Measurements from ENCODE around the gene RPRD1B. TPM values are rescaled to one million over a fixed set of nuclear protein-coding genes. Genes with fewer than 3 reads are reported as not detected.

The RPRD1B gene
- total and polyA plus RNA-seq, 2 of the 13 experiments (the other 11 are each of a cell fraction or from before 2014, with no cell fraction given), result 31.1 to 41.5 TPM

DNA sequence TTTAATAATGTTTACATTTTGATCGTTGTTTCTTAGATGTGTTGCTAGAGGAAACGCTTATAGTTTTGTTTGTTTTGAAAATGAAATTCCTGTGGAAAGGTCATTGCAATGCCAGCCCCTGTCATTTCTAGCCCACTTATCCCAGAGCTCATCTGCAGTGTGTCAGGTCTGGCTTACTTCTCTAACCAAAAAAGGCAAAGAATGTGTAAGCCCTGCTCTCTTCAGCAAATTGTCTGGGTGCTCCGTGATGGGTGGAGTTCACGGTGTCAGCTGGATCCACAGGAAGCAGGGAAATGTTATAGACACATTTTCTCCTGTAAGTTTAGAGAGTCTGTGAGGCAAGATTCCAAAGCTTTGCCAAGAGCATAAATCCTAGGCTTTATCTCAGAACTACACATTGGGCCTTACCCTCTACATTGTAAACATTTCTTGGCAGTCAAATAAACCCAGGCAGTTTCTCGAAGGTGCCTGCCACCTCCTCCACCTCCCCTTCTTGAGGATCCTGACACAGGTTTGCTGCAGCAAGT lies 50.9 kb downstream of the RPRD1B start:
- Histone ChIP-seq H2AFZ (ENCODE audit: low read length) (no peak overlapping the region), H3K9me3 (ENCODE audit: low read length) (no peaks in the 10 kb centered on the region), H3K36me3 (replicated peaks in 1 of 2; ENCODE audit: control insufficient read depth in 1 of 2, insufficient read depth in 2 of 2, low read length in 2 of 2) (peaks cover 29 to 73% of the 10 kb centered on the region in 2 experiments), H4K20me1 (ENCODE audit: insufficient read depth, low read length) (no peaks in the 10 kb centered on the region), H3K4me1 (ENCODE audit: insufficient read depth, low read length) (peaks cover 55% of the 10 kb centered on the region), H3K4me2 (ENCODE audit: low read depth, low read length) (no peak overlapping the region), H3K9ac (ENCODE audit: insufficient read depth, low read depth, low read length) (no peak overlapping the region), H3K4me3 (replicated peaks in 1 of 3; ENCODE audit: insufficient read depth in 1 of 3, low read depth in 2 of 3, low read length in 3 of 3) (no peak overlapping the region), H3K79me2 (ENCODE audit: insufficient read depth, low read length) (peaks cover 39% of the 10 kb centered on the region), H3K27me3 (ENCODE audit: control insufficient read depth in 1 of 2, insufficient read depth in 2 of 2, low read length in 2 of 2) (no peaks in the 10 kb centered on the region), H3K27ac (ENCODE audit: extremely low read length, insufficient read depth, low read length) (peak overlapping the region; percentile 48)
- no peak for FAIRE-seq
- ChIA-PET POLR2A (interaction anchor here (0.9 to 2.8 kb wide), 4 partner anchors 9 to 60 kb away, joined by 3 to 23 read pairs (median 12); no protein-coding TSS in a partner anchor), CTCF (ENCODE audit: low intra/inter-chr PET ratio, low total read pairs) (no interaction called here)
- intact Hi-C loops (cut with micrococcal nuclease; ENCODE audit: unreplicated experiment), result no loop called here
- peak; percentile 24; the same call in 1 of the 3 replicates for ATAC-seq
- DNase-seq (ENCODE audit: low spot score), result peak; percentile 79
- WGBS (ENCODE audit: low lambda C conversion rate), result 73% methylated on average over 5 of the region's 5 CpGs
- no TSS peak for BruUV-seq (replicated peaks)
- in situ Hi-C loops (cut with HindIII; ENCODE audit: extremely low pct_ligation_motif_present, low pct_unique_long_range_greater_than_20kb), result no loop called here
- TF ChIP-seq ZBTB46 (CRISPR knock-in tag; IDR thresholded peaks at IDR 0.05; ENCODE audit: borderline replicate concordance) (no peak), CAMTA2 (CRISPR knock-in tag; IDR thresholded peaks at IDR 0.05; ENCODE audit: borderline replicate concordance) (no peak), ZIK1 (CRISPR knock-in tag; IDR thresholded peaks at IDR 0.05; ENCODE audit: borderline replicate concordance, low read depth) (no peak), ZNF780A (CRISPR knock-in tag; IDR thresholded peaks at IDR 0.05) (no peak), ZNF234 (CRISPR knock-in tag; conservative IDR thresholded peaks at IDR 0.05) (no peak), SATB2 (CRISPR knock-in tag; IDR thresholded peaks at IDR 0.05) (no peak), CENPX (CRISPR knock-in tag; IDR thresholded peaks at IDR 0.05) (no peak), HHEX (CRISPR knock-in tag; IDR thresholded peaks at IDR 0.05) (no peak), ZNF589 (CRISPR knock-in tag; conservative IDR thresholded peaks at IDR 0.05) (no peak), THYN1 (CRISPR knock-in tag; IDR thresholded peaks at IDR 0.05; ENCODE audit: borderline replicate concordance, low read depth) (no peak), RARA (CRISPR knock-in tag; IDR thresholded peaks at IDR 0.05) (peak; percentile 46), FOXM1 (CRISPR knock-in tag; IDR thresholded peaks at IDR 0.05) (no peak), NCOR1 (IDR thresholded peaks at IDR 0.05; ENCODE audit: borderline replicate concordance, low read length) (no peak), ZNF329 (CRISPR knock-in tag; IDR thresholded peaks at IDR 0.05; ENCODE audit: low read depth) (no peak), ZFP82 (CRISPR knock-in tag; IDR thresholded peaks at IDR 0.05; ENCODE audit: borderline replicate concordance) (no peak), CREBL2 (CRISPR knock-in tag; IDR thresholded peaks at IDR 0.05; ENCODE audit: borderline replicate concordance) (no peak), THAP8 (CRISPR knock-in tag; IDR thresholded peaks at IDR 0.05; ENCODE audit: borderline replicate concordance) (no peak), MATR3 (CRISPR knock-in tag; IDR thresholded peaks at IDR 0.05) (no peak)
- TF ChIP-seq, protein P1, sequence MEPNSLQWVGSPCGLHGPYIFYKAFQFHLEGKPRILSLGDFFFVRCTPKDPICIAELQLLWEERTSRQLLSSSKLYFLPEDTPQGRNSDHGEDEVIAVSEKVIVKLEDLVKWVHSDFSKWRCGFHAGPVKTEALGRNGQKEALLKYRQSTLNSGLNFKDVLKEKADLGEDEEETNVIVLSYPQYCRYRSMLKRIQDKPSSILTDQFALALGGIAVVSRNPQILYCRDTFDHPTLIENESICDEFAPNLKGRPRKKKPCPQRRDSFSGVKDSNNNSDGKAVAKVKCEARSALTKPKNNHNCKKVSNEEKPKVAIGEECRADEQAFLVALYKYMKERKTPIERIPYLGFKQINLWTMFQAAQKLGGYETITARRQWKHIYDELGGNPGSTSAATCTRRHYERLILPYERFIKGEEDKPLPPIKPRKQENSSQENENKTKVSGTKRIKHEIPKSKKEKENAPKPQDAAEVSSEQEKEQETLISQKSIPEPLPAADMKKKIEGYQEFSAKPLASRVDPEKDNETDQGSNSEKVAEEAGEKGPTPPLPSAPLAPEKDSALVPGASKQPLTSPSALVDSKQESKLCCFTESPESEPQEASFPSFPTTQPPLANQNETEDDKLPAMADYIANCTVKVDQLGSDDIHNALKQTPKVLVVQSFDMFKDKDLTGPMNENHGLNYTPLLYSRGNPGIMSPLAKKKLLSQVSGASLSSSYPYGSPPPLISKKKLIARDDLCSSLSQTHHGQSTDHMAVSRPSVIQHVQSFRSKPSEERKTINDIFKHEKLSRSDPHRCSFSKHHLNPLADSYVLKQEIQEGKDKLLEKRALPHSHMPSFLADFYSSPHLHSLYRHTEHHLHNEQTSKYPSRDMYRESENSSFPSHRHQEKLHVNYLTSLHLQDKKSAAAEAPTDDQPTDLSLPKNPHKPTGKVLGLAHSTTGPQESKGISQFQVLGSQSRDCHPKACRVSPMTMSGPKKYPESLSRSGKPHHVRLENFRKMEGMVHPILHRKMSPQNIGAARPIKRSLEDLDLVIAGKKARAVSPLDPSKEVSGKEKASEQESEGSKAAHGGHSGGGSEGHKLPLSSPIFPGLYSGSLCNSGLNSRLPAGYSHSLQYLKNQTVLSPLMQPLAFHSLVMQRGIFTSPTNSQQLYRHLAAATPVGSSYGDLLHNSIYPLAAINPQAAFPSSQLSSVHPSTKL (CRISPR knock-in tag; IDR thresholded peaks at IDR 0.05), result peak; percentile 11; the same call in 1 of the 2 replicates
